Keratinocyte (primary cell): ENCODE data around the gene EXOC3L1.

Experiments
- EZH2 ChIP-seq: IDR thresholded peaks from one replicate; pipeline ENCODE4 v1.6.1; 2012; ENCODE audit warnings: inconsistent platforms, mild to moderate bottlenecking, low read length, moderate library complexity
- TF ChIP-seq, protein P1 (sequence below), 3 experiments: IDR thresholded peaks in 1 of 3; conservative IDR thresholded peaks in 1 of 3; optimal IDR thresholded peaks in 1 of 3; 2 replicates in 2 of 3; 3 replicates in 1 of 3; pipeline versions ENCODE3 to v1.5.1; 2011; ENCODE audit warnings: low read length in 3 of 3, mild to moderate bottlenecking in 3 of 3, moderate library complexity in 2 of 3, control low read depth in 1 of 3, inconsistent platforms in 1 of 3; ENCODE audit not compliant: insufficient read depth in 2 of 3; ENCODE audit errors: extremely low read depth in 1 of 3

DNA sequence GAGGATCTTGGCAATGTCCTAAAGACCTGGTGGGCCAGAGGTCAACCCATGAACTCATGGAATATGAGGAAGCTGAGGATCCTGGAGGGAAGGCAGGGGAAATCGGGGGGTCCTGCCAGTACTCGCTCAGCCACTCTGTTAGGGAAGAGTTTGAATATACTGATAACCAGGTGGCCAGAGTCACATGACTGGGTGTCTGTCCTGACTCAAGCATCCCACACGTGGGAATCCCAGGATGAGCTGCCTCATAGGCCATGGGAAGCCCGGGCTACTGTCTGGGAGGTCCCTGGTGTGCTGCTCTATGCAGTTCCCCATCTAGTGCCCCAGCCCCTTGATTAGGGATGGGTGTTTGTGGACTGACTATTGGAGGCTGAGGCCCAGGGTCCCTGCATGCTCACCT is 1.6 kb downstream of the EXOC3L1 start:
- TF ChIP-seq, protein P1, sequence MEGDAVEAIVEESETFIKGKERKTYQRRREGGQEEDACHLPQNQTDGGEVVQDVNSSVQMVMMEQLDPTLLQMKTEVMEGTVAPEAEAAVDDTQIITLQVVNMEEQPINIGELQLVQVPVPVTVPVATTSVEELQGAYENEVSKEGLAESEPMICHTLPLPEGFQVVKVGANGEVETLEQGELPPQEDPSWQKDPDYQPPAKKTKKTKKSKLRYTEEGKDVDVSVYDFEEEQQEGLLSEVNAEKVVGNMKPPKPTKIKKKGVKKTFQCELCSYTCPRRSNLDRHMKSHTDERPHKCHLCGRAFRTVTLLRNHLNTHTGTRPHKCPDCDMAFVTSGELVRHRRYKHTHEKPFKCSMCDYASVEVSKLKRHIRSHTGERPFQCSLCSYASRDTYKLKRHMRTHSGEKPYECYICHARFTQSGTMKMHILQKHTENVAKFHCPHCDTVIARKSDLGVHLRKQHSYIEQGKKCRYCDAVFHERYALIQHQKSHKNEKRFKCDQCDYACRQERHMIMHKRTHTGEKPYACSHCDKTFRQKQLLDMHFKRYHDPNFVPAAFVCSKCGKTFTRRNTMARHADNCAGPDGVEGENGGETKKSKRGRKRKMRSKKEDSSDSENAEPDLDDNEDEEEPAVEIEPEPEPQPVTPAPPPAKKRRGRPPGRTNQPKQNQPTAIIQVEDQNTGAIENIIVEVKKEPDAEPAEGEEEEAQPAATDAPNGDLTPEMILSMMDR (optimal IDR thresholded peaks at IDR 0.05 in 1 of 3, IDR thresholded peaks at IDR 0.05 in 1 of 3, conservative IDR thresholded peaks at IDR 0.05 in 1 of 3; ENCODE audit: extremely low read depth in 1 of 3, insufficient read depth in 2 of 3, low read length in 3 of 3) = no peak
- TF ChIP-seq EZH2 = no peak
